ENCODE measurements around the gene C10orf62. TPM values are rescaled to one million over a fixed set of nuclear protein-coding genes. Genes with fewer than 3 reads are reported as not detected.

C10orf62 gene
- total and polyA plus RNA-seq, 10 of the 15 experiments (the other 5 are each of a cell fraction or from before 2014, with no cell fraction given) = not detected

DNA sequence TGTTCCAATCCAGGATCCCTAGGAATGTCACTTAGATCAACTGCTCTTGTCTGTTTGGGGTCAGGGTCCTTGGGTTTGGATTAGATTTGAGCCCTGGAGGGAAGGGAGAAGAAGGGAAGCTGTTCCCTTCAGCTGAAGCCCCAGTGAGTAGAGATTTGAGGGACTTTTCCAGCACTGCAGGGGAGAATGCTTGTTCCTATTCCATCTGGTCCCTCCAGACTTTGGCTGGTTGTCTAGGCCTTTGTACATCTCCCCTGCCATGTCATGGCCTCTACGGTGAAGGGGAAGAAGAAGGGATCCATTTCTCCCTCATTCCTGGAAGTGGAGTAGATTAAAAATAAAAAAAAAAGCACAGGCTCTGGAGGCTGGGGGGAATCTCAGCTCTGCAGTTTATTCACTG, 11.1 kb downstream of the C10orf62 start:
- ATAC-seq (no peak), DNase-seq (ENCODE audit: low read depth, low spot score) (no peak), FAIRE-seq (no peak)
- H2AFZ ChIP-seq (ENCODE audit: control insufficient read depth, low read depth, low read length) = no peak overlapping the region
- no peaks in the 10 kb centered on the region for H3K9me3 ChIP-seq (replicated peaks; ENCODE audit: control insufficient read depth, insufficient read depth, low read length)
- intact Hi-C loops (cut with micrococcal nuclease; ENCODE audit: unreplicated experiment) (no loop called here), in situ Hi-C loops (cut with MboI) (no loop called here)
- H3K4me1 ChIP-seq (ENCODE audit: control insufficient read depth, insufficient read depth, low read length) = no peaks in the 10 kb centered on the region
- H3K27ac ChIP-seq (ENCODE audit: control insufficient read depth, insufficient read depth) = no peak overlapping the region
- no peak overlapping the region for H3K9ac ChIP-seq (ENCODE audit: control insufficient read depth, insufficient read depth, low read length)
- CTCF ChIA-PET = interaction anchor here (0.7 to 1.4 kb wide), 2 partner anchors 12 to 977 kb away, joined by 3 read pairs; no protein-coding TSS in a partner anchor
- SMC1A ChIA-PET (ENCODE audit: uncharacterized antibody, unreplicated experiment) = interaction anchor here (0.7 kb wide), 1 partner anchor 62 kb away, joined by 3 read pairs; no protein-coding TSS in a partner anchor
- WGBS (ENCODE audit: insufficient coverage, insufficient replicate concordance, low lambda C conversion rate, missing lambda C conversion rate) = 100% methylated on average over 1 of the region's 1 CpG
- H4K20me1 ChIP-seq (ENCODE audit: control insufficient read depth, insufficient read depth) = no peaks in the 10 kb centered on the region
- H3K27me3 ChIP-seq (replicated peaks in 1 of 2; ENCODE audit: control insufficient read depth in 2 of 2, insufficient read depth in 2 of 2, low read length in 1 of 2) = no peaks in the 10 kb centered on the region; a peak in 1 of 4 replicates
- no peak overlapping the region for H3K4me3 ChIP-seq
- BruUV-seq (replicated peaks) = no TSS peak
- no peaks in the 10 kb centered on the region for H3K79me2 ChIP-seq (ENCODE audit: control insufficient read depth, insufficient read depth, low read length)
- H3K4me2 ChIP-seq (ENCODE audit: control insufficient read depth, insufficient read depth) = no peak overlapping the region
- POLR2A ChIA-PET = no interaction called here
- no peaks in the 10 kb centered on the region for H3K36me3 ChIP-seq (ENCODE audit: control insufficient read depth in 2 of 2, insufficient read depth in 2 of 2, low read length in 1 of 2)
- no peak for TF ChIP-seq BHLHE40 (IDR thresholded peaks at IDR 0.05; ENCODE audit: borderline replicate concordance in 1 of 2, low read depth in 2 of 2, low read length in 1 of 2)
- TF ChIP-seq, protein P1, sequence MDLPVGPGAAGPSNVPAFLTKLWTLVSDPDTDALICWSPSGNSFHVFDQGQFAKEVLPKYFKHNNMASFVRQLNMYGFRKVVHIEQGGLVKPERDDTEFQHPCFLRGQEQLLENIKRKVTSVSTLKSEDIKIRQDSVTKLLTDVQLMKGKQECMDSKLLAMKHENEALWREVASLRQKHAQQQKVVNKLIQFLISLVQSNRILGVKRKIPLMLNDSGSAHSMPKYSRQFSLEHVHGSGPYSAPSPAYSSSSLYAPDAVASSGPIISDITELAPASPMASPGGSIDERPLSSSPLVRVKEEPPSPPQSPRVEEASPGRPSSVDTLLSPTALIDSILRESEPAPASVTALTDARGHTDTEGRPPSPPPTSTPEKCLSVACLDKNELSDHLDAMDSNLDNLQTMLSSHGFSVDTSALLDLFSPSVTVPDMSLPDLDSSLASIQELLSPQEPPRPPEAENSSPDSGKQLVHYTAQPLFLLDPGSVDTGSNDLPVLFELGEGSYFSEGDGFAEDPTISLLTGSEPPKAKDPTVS (IDR thresholded peaks at IDR 0.05; ENCODE audit: low read depth, low read length) = no peak
- TF ChIP-seq MXI1 (IDR thresholded peaks at IDR 0.05; ENCODE audit: low read depth, low read length) = no peak
- TF ChIP-seq SMAD5 (IDR thresholded peaks at IDR 0.05; ENCODE audit: low read depth) = no peak
- TF ChIP-seq RUNX3 (IDR thresholded peaks at IDR 0.05; ENCODE audit: low read length) = no peak
- TF ChIP-seq SIX5 (IDR thresholded peaks at IDR 0.05; ENCODE audit: low read depth, low read length, severe bottlenecking) = no peak
- TF ChIP-seq MEF2A (IDR thresholded peaks at IDR 0.05; ENCODE audit: insufficient read depth, low read depth, low read length) = no peak
- no peak for TF ChIP-seq POLR2A (IDR thresholded peaks at IDR 0.05; ENCODE audit: low read depth, low read length)
- TF ChIP-seq EP300 (IDR thresholded peaks at IDR 0.05; ENCODE audit: borderline replicate concordance in 1 of 2, control insufficient read depth in 1 of 2, low read depth in 2 of 2, low read length in 2 of 2) = no peak
- TF ChIP-seq, protein P2, sequence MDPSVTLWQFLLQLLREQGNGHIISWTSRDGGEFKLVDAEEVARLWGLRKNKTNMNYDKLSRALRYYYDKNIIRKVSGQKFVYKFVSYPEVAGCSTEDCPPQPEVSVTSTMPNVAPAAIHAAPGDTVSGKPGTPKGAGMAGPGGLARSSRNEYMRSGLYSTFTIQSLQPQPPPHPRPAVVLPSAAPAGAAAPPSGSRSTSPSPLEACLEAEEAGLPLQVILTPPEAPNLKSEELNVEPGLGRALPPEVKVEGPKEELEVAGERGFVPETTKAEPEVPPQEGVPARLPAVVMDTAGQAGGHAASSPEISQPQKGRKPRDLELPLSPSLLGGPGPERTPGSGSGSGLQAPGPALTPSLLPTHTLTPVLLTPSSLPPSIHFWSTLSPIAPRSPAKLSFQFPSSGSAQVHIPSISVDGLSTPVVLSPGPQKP (IDR thresholded peaks at IDR 0.05; ENCODE audit: low read depth, low read length) = no peak
- RAD21 ChIA-PET (ENCODE audit: unreplicated experiment) = no interaction called here
